Pancreas (tissue), 10 donors: ENCODE measurements around the gene ALG5. TPM values are rescaled to one million over a fixed set of nuclear protein-coding genes. Genes with fewer than 3 reads are reported as not detected.

Source experiments
- ATAC-seq, 4 donors: fragments of 200-7000 bp; cut with Tn5 transposase; one replicate each; pipeline versions ENCODE4 v1.8.0 to v1.9.1; 2020; ENCODE audit warnings: mild to moderate bottlenecking in 4 of 4, moderate library complexity in 4 of 4
- DNase-seq, 6 donors: peaks; one replicate each; pipeline ENCODE4 v3.0.0-alpha.2; 2020
- FAIRE-seq: peaks from 2 replicates; lab custom pipeline; 2012; peaks lifted over from hg19 to GRCh38; lab: Jason Lieb, UNC
- H3K27ac ChIP-seq, 4 donors: fragments of 200-600 bp; sonication (generic); 1 replicate in 3 of 4; 2 replicates in 1 of 4; pipeline versions ENCODE4 v1.5.0 to v1.8.0; 2020
- H3K27me3 ChIP-seq, 4 donors: fragments of 200-600 bp; one replicate each; pipeline ENCODE4 v1.8.0; 2021
- H3K36me3 ChIP-seq, 3 donors: fragments of 200-600 bp; sonication (generic) in 1 of 3; one replicate each; pipeline versions ENCODE4 v1.5.0 to v1.8.0; 2020 to 2021
- H3K4me1 ChIP-seq, 3 donors: fragments of 200-600 bp; one replicate each; pipeline ENCODE4 v1.8.0; 2021
- H3K4me3 ChIP-seq, 4 donors: fragments of 200-600 bp; sonication (generic) in 2 of 4; one replicate each; pipeline versions ENCODE4 v1.5.0 to v1.8.0; 2020 to 2021
- H3K9me3 ChIP-seq, 4 donors: fragments of 200-600 bp; one replicate each; pipeline ENCODE4 v1.8.0; 2021
- WGBS, 2 donors: extraction: QIAGEN DNeasy Blood & Tissue Kit; methylation state at CpG; one replicate each; pipeline ENCODE4 v1.1.7; 2013; 5-methylcytosine and 5-hydroxymethylcytosine counted together
- intact Hi-C, 3 donors: fragments of 100-400 bp; cut with DNase I; formaldehyde crosslinking; loops; one replicate each; pipeline versions ENCODE4 v1.11.1 to v1.14.2; 2022
- polyA plus RNA-seq, 2 donors: library from polyadenylated mRNA; stranded (reverse); fragments of 200-250 nt; gene quantifications; one replicate each; pipeline ENCODE4 v1.2.3, GENCODE V29; 2013
- total RNA-seq, 6 donors: library from RNA; stranded (reverse); fragmentation: NEBNext Ultra II Directional in 4 of 6; extraction: Animal tissue kit (Norgen Biotek cat#: 25700) in 4 of 6; gene quantifications; one replicate each; pipeline versions ENCODE4 v1.2.1 to v1.2.4, GENCODE V29; 2021 to 2023
- TF ChIP-seq, protein P1 (sequence below), 4 donors: fragments of 200-600 bp; sonication (generic) in 3 of 4; IDR thresholded peaks; one replicate each; pipeline versions ENCODE4 v1.5.0 to v1.8.0; 2021; ENCODE audit warnings: antibody characterized with exemption in 4 of 4
- donor health status: healthy with polysubstance abuse.
- donor health status: DM: no; HTN: no; CAD: no; lungs with moderate emphysema.
- donor health status: DM: no; HTN: no; CAD: no.
- donor health status: control.
- donor health status: control.
- donor health status: Bipolar disorder and iron deficiency.
- donor health status: DM: yes; HTN: yes; CAD: no.
- donor health status: DM: no; HTN: no; CAD: no.
- donor health status: DM: no; HTN: no; CAD: no.
- donor health status: DM: yes; HTN: yes; CAD: no.

Gene ALG5
- total and polyA plus RNA-seq, 8 donors: 30.9 to 62.6 (median 40.8) TPM

DNA sequence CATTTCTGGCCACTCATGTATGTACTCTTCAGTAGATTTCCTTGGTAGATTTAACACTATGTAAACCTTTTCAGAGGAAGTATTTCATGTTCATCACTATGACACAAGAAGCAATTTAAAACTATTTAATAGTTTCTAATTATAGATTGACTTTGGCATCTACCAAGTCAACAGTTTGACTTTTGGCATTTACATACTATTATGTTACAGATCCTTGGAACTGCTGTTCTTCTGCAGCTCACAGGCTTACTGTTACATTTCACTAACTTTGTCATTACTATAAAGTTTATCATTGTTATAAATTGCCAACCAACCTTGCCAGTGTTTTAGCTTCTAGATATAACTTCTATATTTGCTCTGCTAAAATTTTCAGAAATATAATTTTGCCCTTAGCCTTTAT is 41.6 kb upstream of the ALG5 start:
- Histone ChIP-seq H3K4me3 (no peak overlapping the region), H3K27me3 (no peaks in the 10 kb centered on the region), H3K9me3 (no peaks in the 10 kb centered on the region), H3K4me1 (no peaks in the 10 kb centered on the region), H3K36me3 (peaks cover 0 to 68% (median 23%) of the 10 kb centered on the region in 3 donors), H3K27ac (no peak overlapping the region)
- no peak for ATAC-seq
- intact Hi-C loops: no loop called here
- no peak for DNase-seq
- FAIRE-seq: no peak
- TF ChIP-seq, protein P1, sequence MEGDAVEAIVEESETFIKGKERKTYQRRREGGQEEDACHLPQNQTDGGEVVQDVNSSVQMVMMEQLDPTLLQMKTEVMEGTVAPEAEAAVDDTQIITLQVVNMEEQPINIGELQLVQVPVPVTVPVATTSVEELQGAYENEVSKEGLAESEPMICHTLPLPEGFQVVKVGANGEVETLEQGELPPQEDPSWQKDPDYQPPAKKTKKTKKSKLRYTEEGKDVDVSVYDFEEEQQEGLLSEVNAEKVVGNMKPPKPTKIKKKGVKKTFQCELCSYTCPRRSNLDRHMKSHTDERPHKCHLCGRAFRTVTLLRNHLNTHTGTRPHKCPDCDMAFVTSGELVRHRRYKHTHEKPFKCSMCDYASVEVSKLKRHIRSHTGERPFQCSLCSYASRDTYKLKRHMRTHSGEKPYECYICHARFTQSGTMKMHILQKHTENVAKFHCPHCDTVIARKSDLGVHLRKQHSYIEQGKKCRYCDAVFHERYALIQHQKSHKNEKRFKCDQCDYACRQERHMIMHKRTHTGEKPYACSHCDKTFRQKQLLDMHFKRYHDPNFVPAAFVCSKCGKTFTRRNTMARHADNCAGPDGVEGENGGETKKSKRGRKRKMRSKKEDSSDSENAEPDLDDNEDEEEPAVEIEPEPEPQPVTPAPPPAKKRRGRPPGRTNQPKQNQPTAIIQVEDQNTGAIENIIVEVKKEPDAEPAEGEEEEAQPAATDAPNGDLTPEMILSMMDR (IDR thresholded peaks at IDR 0.05): no peak

DNA sequence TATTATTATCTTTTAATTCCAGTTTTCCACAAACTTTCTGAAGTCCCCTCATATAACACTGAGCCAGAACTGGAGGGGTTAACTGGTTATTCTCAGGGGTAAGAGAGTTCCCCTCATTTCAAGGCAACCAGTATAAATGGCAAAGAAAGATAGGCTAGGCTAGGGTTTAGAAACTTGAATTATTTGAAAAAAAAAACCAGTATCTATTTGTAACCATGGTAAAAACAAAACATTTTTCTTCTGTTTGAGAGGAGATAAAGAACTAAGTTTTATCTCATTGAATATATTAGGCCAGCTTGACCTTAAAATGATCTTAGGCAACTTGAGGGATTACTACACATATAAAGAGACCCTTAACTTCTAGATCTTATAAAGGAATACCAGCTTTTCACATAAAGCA is 40.8 kb upstream of the ALG5 start:
- no peak for DNase-seq
- intact Hi-C loops: no loop called here

DNA sequence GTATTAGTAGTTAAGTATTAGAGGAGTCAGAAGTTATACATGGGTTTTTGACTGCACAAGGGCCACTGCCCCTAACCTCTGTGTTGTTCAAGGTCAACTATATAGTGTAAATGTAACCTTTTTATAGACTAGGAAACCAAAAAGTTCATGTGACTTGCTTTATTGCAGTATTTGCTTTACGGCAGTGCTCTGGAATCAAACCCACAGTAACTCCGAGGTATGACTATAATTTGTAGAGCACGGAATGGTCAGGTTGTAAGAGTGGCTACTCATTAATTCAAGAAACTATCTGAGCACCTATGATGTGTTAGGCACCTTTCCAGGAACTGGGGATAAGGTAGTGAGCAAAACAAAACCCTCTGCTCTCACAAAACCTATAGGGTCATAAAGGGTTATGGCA is 38.1 kb upstream of the ALG5 start:
- ATAC-seq: no peak
- 92 to 97% methylated on average over 3 of the region's 3 CpGs for WGBS, 2 donors
- FAIRE-seq: no peak
- TF ChIP-seq, protein P1 (IDR thresholded peaks at IDR 0.05): no peak
- H3K9me3 ChIP-seq: no peaks in the 10 kb centered on the region
- peaks cover 0 to 53% (median 23%) of the 10 kb centered on the region in 3 donors for H3K36me3 ChIP-seq
- no peaks in the 10 kb centered on the region for H3K27me3 ChIP-seq
- no peak for DNase-seq
- H3K4me1 ChIP-seq: no peaks in the 10 kb centered on the region
- no peak overlapping the region for H3K4me3 ChIP-seq
- intact Hi-C loops: no loop called here
- no peak overlapping the region for H3K27ac ChIP-seq

More for the DNA sequence above, 40.8 kb upstream of the ALG5 start:
- TF ChIP-seq, protein P1 (IDR thresholded peaks at IDR 0.05): no peak
- H3K4me1 ChIP-seq: no peaks in the 10 kb centered on the region
- peaks cover 0 to 70% (median 31%) of the 10 kb centered on the region in 3 donors for H3K36me3 ChIP-seq
- no peak overlapping the region for H3K27ac ChIP-seq
- ATAC-seq (no peak), FAIRE-seq (no peak)
- no peak overlapping the region for H3K4me3 ChIP-seq
- H3K9me3 ChIP-seq: no peaks in the 10 kb centered on the region
- no peaks in the 10 kb centered on the region for H3K27me3 ChIP-seq

GRCh38 chr13:37029617-37030016 is 30.5 kb upstream of the ALG5 start:
- 96% methylated on average over 4 of the region's 4 CpGs for WGBS, 2 donors
- H3K27ac ChIP-seq: no peak overlapping the region
- DNase-seq (no peak), FAIRE-seq (no peak), ATAC-seq (no peak)
- TF ChIP-seq, protein P1 (IDR thresholded peaks at IDR 0.05): no peak
- H3K4me3 ChIP-seq: no peak overlapping the region
- H3K27me3 ChIP-seq: no peaks in the 10 kb centered on the region
- intact Hi-C loops: no loop called here
- no peaks in the 10 kb centered on the region for H3K4me1 ChIP-seq
- no peaks in the 10 kb centered on the region for H3K9me3 ChIP-seq
- H3K36me3 ChIP-seq: peaks cover 0 to 55% (median 26%) of the 10 kb centered on the region in 3 donors

DNA sequence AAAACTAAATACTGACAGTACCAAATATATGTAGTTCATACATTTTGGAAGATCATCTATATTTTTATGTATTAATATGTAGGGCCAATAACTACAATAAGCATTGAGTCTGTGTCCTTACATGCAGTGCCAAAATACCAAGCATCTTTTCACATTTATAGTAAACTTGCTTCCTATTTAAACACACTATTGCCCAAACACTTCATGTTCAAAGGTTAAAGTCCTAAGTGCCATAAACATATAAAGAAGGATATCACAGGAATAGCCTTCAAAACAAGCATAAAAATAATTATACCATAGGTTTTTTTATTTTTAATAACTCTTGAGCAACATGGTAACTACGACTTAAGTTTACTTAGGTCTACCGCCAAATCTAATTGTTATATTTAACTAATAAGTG is 28.5 kb upstream of the ALG5 start:
- ATAC-seq (no peak), FAIRE-seq (peak; percentile 82), DNase-seq (no peak)
- Histone ChIP-seq H3K36me3 (peaks cover 0 to 69% (median 37%) of the 10 kb centered on the region in 3 donors), H3K4me3 (no peak overlapping the region), H3K27ac (no peak overlapping the region), H3K9me3 (no peaks in the 10 kb centered on the region), H3K4me1 (no peaks in the 10 kb centered on the region), H3K27me3 (no peaks in the 10 kb centered on the region)
- 68 to 73% methylated on average over 2 of the region's 2 CpGs for WGBS, 2 donors
- TF ChIP-seq, protein P1 (IDR thresholded peaks at IDR 0.05): no peak
- intact Hi-C loops: no loop called here
